K562 (cell line): Measurements from ENCODE around the gene RABGAP1L. TPM values are rescaled to one million over a fixed set of nuclear protein-coding genes. Genes with fewer than 3 reads are reported as not detected.

Experiments used
- ATAC-seq: fragments of 200-7000 bp; cut with Tn5 transposase; 3 replicates; pipeline ENCODE4 v1.9.1; 2020; ENCODE audit warnings: moderate library complexity
- BruUV-seq: library from RNA; stranded (reverse); fragments of 400-500 nt; replicated peaks from 2 replicates; lab custom pipeline; 2021; lab: Mats Ljungman, UMichigan
- CTCF ChIA-PET: fragments of 300-600 bp; formaldehyde crosslinking; extraction: SDS; loops from one replicate; lab custom pipeline; 2021; ENCODE audit warnings: low intra/inter-chr PET ratio; lab: Yijun Ruan, JAX
- POLR2A ChIA-PET: fragments of 300-600, 350-650 bp; sonication (Branson Sonifier 250); formaldehyde crosslinking; extraction: SDS; loops from one replicate; lab custom pipeline; 2021; ENCODE audit warnings: antibody characterized with exemption, inconsistent platforms; lab: Yijun Ruan, JAX
- DNase-seq, 4 experiments: peaks; one replicate each; pipeline versions ENCODE4 v3.0.0 to v3.0.0-alpha.2; 2011 to 2018; ENCODE audit warnings: low spot score in 3 of 4, mixed read lengths in 3 of 4; ENCODE audit errors: extremely low read depth in 1 of 4
- FAIRE-seq: peaks from 2 replicates; lab custom pipeline; 2011; peaks lifted over from hg19 to GRCh38; lab: Jason Lieb, UNC
- H2AFZ ChIP-seq: 2 replicates; pipeline ENCODE4 v1.6.0; 2011; ENCODE audit warnings: low read depth, low read length, control low read depth, inconsistent platforms
- H3K27ac ChIP-seq: fragments of 200-600 bp; 3 replicates; pipeline ENCODE4 v1.8.0; 2011; ENCODE audit warnings: low read depth, mild to moderate bottlenecking, control low read depth, inconsistent platforms, low read length, moderate library complexity, mixed read lengths; ENCODE audit errors: extremely low read depth
- H3K27me3 ChIP-seq, 2 experiments: fragments of 300-600 bp in 1 of 2; 2 replicates in 1 of 2; 3 replicates in 1 of 2; pipeline versions ENCODE4 v1.6.0 to v1.8.0; 2011; ENCODE audit warnings: inconsistent platforms in 2 of 2, low read length in 2 of 2, mild to moderate bottlenecking in 1 of 2, mixed read lengths in 1 of 2, moderate library complexity in 1 of 2; ENCODE audit not compliant: control insufficient read depth in 2 of 2, insufficient read depth in 2 of 2
- H3K36me3 ChIP-seq: fragments of 300-600 bp; 3 replicates; pipeline ENCODE4 v1.8.0; 2011; ENCODE audit warnings: mild to moderate bottlenecking, low read length, inconsistent platforms; ENCODE audit not compliant: control insufficient read depth, insufficient read depth
- H3K4me1 ChIP-seq, 2 experiments: fragments of 200-600 bp in 1 of 2; replicated peaks in 1 of 2; 2 replicates in 1 of 2; 3 replicates in 1 of 2; pipeline versions ENCODE4 v1.5.1 to v1.8.0; 2011; ENCODE audit warnings: inconsistent platforms in 2 of 2, low read length in 2 of 2, mild to moderate bottlenecking in 1 of 2, mixed read lengths in 1 of 2, moderate library complexity in 1 of 2; ENCODE audit not compliant: control insufficient read depth in 2 of 2, insufficient read depth in 2 of 2
- H3K4me2 ChIP-seq: 2 replicates; pipeline ENCODE4 v1.6.1; 2011; ENCODE audit warnings: low read length, control low read depth, inconsistent platforms, mixed read lengths; ENCODE audit not compliant: insufficient read depth
- H3K4me3 ChIP-seq: fragments of 200-600 bp; sonication (generic), shearing (Covaris generic); 2 replicates; pipeline ENCODE4 v1.5.1; 2016; ENCODE audit warnings: control low read depth, inconsistent platforms
- H3K79me2 ChIP-seq: fragments of 200-600 bp; 3 replicates; pipeline ENCODE4 v1.8.0; 2011; ENCODE audit warnings: low read length, inconsistent platforms; ENCODE audit not compliant: control insufficient read depth, insufficient read depth
- H3K9ac ChIP-seq, 2 experiments: 2 replicates each; pipeline versions ENCODE4 v1.6.0 to v1.6.1; 2011; ENCODE audit warnings: low read depth in 2 of 2, low read length in 2 of 2, control low read depth in 1 of 2, inconsistent platforms in 1 of 2, mild to moderate bottlenecking in 1 of 2, mixed read lengths in 1 of 2; ENCODE audit not compliant: insufficient read depth in 1 of 2
- H3K9me1 ChIP-seq: one replicate; pipeline ENCODE4 v1.6.0; 2011; ENCODE audit warnings: inconsistent platforms, mild to moderate bottlenecking, low read length, moderate library complexity; ENCODE audit not compliant: control insufficient read depth, insufficient read depth
- H3K9me3 ChIP-seq: replicated peaks from 2 replicates; pipeline ENCODE4 v1.5.1; 2011; ENCODE audit warnings: low read depth, low read length, inconsistent platforms; ENCODE audit not compliant: control insufficient read depth, insufficient read depth
- H4K20me1 ChIP-seq: replicated peaks from 2 replicates; pipeline ENCODE4 v1.6.1; 2011; ENCODE audit warnings: low read length, inconsistent platforms, mixed read lengths; ENCODE audit not compliant: control insufficient read depth, insufficient read depth
- ARNT ChIP-seq, 2 experiments: fragments of 450-650 bp; IDR thresholded peaks; 2 replicates each; pipeline ENCODE4 v1.6.1; 2016; ENCODE audit warnings: mild to moderate bottlenecking in 1 of 2
- ELF2 ChIP-seq: fragments of 250-450 bp; sonication (Bioruptor Pico); IDR thresholded peaks from 2 replicates; pipeline ENCODE4 v1.5.0; 2021; ENCODE audit warnings: mild to moderate bottlenecking
- ELF4 ChIP-seq: fragments of 450-650 bp; formaldehyde crosslinking; IDR thresholded peaks from 2 replicates; pipeline ENCODE4 v1.4.0; 2022; ENCODE audit warnings: missing genetic modification characterization
- EP300 ChIP-seq: IDR thresholded peaks from 2 replicates; pipeline ENCODE4 v1.6.1; 2012; ENCODE audit warnings: low read length, improper control_type of control experiment
- HDGF ChIP-seq: fragments of 450-650 bp; IDR thresholded peaks from 2 replicates; pipeline ENCODE4 v1.6.1; 2016
- LCOR ChIP-seq: sonication (generic); formaldehyde crosslinking; IDR thresholded peaks from 2 replicates; pipeline ENCODE4 v1.8.0; 2022; ENCODE audit warnings: mild to moderate bottlenecking, missing genetic modification reagents
- NELFE ChIP-seq: IDR thresholded peaks from 2 replicates; pipeline ENCODE4 v1.6.1; 2011; ENCODE audit warnings: mild to moderate bottlenecking; ENCODE audit not compliant: insufficient read depth, insufficient read length
- ZBTB34 ChIP-seq: fragments of 250-450 bp; sonication (Bioruptor Pico); IDR thresholded peaks from 2 replicates; pipeline ENCODE4 v1.8.0; 2021; ENCODE audit warnings: mild to moderate bottlenecking, moderate library complexity
- ZKSCAN3 ChIP-seq: fragments of 250-450 bp; sonication (Bioruptor Pico); IDR thresholded peaks from 2 replicates; pipeline ENCODE4 v1.4.0; 2020
- ZNF263 ChIP-seq: sonication (generic); formaldehyde crosslinking; IDR thresholded peaks from 2 replicates; pipeline ENCODE4 v1.8.0; 2022; ENCODE audit warnings: mild to moderate bottlenecking, missing genetic modification reagents, borderline replicate concordance
- ZNF384 ChIP-seq: IDR thresholded peaks from 2 replicates; pipeline ENCODE4 v1.6.1; 2012; ENCODE audit warnings: low read depth, low read length, improper control_type of control experiment
- ZNF407 ChIP-seq: fragments of 450-650 bp; IDR thresholded peaks from 2 replicates; pipeline ENCODE4 v1.6.1; 2016; ENCODE audit warnings: low read depth
- ZNF584 ChIP-seq: fragments of 200-800 bp; sonication (Bioruptor generic); IDR thresholded peaks from 2 replicates; pipeline ENCODE4 v1.6.1; 2016; ENCODE audit warnings: low read depth, mild to moderate bottlenecking, missing genetic modification characterization, missing compliant biosample characterization
- WGBS: fragments of 100-300 bp; shearing (Covaris generic); methylation state at CpG from one replicate; pipeline ENCODE4 v1.1.6; 2016; ENCODE audit warnings: low coverage, mixed read lengths; ENCODE audit not compliant: insufficient coverage; ENCODE audit errors: missing lambda C conversion rate; 5-methylcytosine and 5-hydroxymethylcytosine counted together
- in situ Hi-C: fragments of 300-500 bp; cut with MboI; formaldehyde crosslinking; loops from 4 replicates; pipeline ENCODE4 v1.15.0; 2018; ENCODE audit warnings: inconsistent platforms, mixed read lengths
- intact Hi-C: fragments of 100-400 bp; cut with micrococcal nuclease; formaldehyde crosslinking; loops from 2 replicates; pipeline ENCODE4 v1.14.2; 2022
- polyA plus RNA-seq, 8 experiments: library from polyadenylated mRNA; depleted of rRNA in 4 of 8; stranded (reverse) in 5 of 8; unstranded in 3 of 8; fragments of >200 nt; fragmentation: Nextera tagmentation in 2 of 8; fragmentation: Illumina TruSeq in 1 of 8; extraction: Ambion mirVana in 2 of 8; extraction: Trizol in 1 of 8; gene quantifications; 2 replicates each; pipeline versions ENCODE4 v1.2.1 to v1.2.3, GENCODE V29; 2011 to 2014; ENCODE audit warnings: inconsistent platforms in 1 of 8, missing spikeins in 1 of 8
- total RNA-seq, 7 experiments: library from RNA; depleted of rRNA in 6 of 7; stranded (reverse); fragments of >200 nt in 6 of 7; fragmentation: Illumina TruSeq in 2 of 7; extraction: Trizol in 2 of 7; gene quantifications; 2 replicates each; pipeline versions ENCODE4 v1.2.1 to v1.2.3, GENCODE V29; 2011 to 2021; ENCODE audit warnings: low replicate concordance in 1 of 7

The RABGAP1L gene
- total and polyA plus RNA-seq, 9 of the 15 experiments (the other 6 are each of a cell fraction or from before 2014, with no cell fraction given), result 16.5 to 44.9 (median 26.7) TPM

- TF ChIP-seq NELFE (no peak), EP300 (no peak), ARNT (IDR thresholded peaks at IDR 0.05) (0 out of 4 replicates have a peak, but pooled peaks of 1 of the 2 experiments have one; percentile 2), ELF2 (no peak), LCOR (0 out of 2 replicates have a peak, but pooled peaks have one; percentile 19), ZKSCAN3 (CRISPR knock-in tag) (no peak), ZNF263 (CRISPR knock-in tag) (no peak)
Observed at GRCh38 chr1:174160603-174161002, 1.3 kb downstream of the RABGAP1L start (continued).

GRCh38 chr1:174161813-174162212, 2.5 kb downstream of the RABGAP1L start:
- H3K4me2 ChIP-seq, result peak overlapping the region; percentile 67
- H3K4me1 ChIP-seq, result peaks cover 36 to 67% of the 10 kb centered on the region in 2 experiments
- H3K27me3 ChIP-seq, result no peaks in the 10 kb centered on the region
- TF ChIP-seq ZNF584 (CRISPR knock-in tag), result no peak
- 0 out of 2 replicates have a peak, but pooled peaks have one; percentile 71 for TF ChIP-seq ELF4 (CRISPR knock-in tag)
- no peak for TF ChIP-seq ZNF407
- TF ChIP-seq ZNF384, result peak; percentile 31; the same call in 1 of the 2 replicates
- no peak for TF ChIP-seq ZBTB34
- TF ChIP-seq HDGF, result 0 out of 2 replicates have a peak, but pooled peaks have one; percentile 68

More at GRCh38 chr1:174161813-174162212, 2.5 kb downstream of the RABGAP1L start:
- ChIA-PET POLR2A (interaction anchor here (0.6 to 3.6 kb wide), 8 partner anchors 9 to 294 kb away, joined by 3 to 17 read pairs (median 6); partner anchors contain the start of gene ZBTB37), CTCF (no interaction called here)
- Histone ChIP-seq H3K27ac (peak overlapping the region; percentile 32), H3K79me2 (peaks cover 72% of the 10 kb centered on the region), H2AFZ (peak overlapping the region; percentile 5; the same call in 1 of the 2 replicates), H3K36me3 (peaks cover 17% of the 10 kb centered on the region; the same call in 2 of the 3 replicates), H3K9me1 (no peaks in the 10 kb centered on the region), H3K4me3 (peak overlapping the region; percentile 20; the same call in 1 of the 2 replicates), H4K20me1 (no peaks in the 10 kb centered on the region; the same call in 1 of the 2 replicates), H3K9me3 (no peaks in the 10 kb centered on the region), H3K9ac (peak overlapping the region; percentile 41 to 81)
- intact Hi-C loops (no loop called here), in situ Hi-C loops (no loop called here)
- FAIRE-seq (no peak), DNase-seq (peak in 1 of 4 experiments; percentile 54), ATAC-seq (no peak)
- BruUV-seq, result no TSS peak
- 53% methylated on average over 6 of the region's 6 CpGs for WGBS
